Measurements from ENCODE around the gene RBM10. TPM values are rescaled to one million over a fixed set of nuclear protein-coding genes. Genes with fewer than 3 reads are reported as not detected.

RBM10 gene
- total and polyA plus RNA-seq, 2 of the 13 experiments (the other 11 are each of a cell fraction or from before 2014, with no cell fraction given): 15.9 to 43.1 TPM

DNA sequence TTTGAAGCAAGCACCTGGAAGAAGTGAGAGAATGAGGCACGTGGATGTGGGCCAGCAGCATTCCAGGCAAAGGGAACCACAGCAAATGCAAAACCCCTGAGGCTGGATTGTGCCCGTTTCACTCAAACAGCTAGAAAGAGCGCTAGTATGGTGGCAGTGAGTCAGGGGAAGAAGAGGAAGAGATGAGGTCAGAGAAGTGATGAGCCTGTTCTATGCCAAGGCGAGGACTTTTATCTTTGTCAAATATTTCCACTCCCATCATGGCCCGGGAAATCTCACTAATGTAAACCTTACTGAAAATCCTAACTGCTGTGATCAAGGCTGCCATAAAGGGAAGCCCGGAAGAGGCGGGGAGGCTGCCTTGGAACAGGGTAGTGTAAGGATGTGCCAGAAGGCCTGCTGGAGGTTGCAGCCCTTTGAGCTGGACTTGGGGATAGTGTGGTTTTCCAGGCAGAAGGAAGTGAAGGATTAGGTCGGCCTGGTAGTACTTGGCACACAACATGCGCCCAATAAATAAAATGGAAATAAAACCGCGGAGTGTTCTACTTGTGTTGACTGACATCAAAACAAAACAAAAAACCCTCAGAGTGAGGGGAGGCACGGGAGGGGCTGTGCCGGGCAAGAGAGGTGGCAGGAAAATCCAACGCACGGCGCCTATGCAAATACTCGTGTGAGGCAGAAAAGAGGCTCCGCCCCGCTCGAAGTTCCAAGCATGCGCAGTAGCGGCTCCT lies 72.3 kb downstream of the RBM10 start (continued):
- TF ChIP-seq, protein P1, sequence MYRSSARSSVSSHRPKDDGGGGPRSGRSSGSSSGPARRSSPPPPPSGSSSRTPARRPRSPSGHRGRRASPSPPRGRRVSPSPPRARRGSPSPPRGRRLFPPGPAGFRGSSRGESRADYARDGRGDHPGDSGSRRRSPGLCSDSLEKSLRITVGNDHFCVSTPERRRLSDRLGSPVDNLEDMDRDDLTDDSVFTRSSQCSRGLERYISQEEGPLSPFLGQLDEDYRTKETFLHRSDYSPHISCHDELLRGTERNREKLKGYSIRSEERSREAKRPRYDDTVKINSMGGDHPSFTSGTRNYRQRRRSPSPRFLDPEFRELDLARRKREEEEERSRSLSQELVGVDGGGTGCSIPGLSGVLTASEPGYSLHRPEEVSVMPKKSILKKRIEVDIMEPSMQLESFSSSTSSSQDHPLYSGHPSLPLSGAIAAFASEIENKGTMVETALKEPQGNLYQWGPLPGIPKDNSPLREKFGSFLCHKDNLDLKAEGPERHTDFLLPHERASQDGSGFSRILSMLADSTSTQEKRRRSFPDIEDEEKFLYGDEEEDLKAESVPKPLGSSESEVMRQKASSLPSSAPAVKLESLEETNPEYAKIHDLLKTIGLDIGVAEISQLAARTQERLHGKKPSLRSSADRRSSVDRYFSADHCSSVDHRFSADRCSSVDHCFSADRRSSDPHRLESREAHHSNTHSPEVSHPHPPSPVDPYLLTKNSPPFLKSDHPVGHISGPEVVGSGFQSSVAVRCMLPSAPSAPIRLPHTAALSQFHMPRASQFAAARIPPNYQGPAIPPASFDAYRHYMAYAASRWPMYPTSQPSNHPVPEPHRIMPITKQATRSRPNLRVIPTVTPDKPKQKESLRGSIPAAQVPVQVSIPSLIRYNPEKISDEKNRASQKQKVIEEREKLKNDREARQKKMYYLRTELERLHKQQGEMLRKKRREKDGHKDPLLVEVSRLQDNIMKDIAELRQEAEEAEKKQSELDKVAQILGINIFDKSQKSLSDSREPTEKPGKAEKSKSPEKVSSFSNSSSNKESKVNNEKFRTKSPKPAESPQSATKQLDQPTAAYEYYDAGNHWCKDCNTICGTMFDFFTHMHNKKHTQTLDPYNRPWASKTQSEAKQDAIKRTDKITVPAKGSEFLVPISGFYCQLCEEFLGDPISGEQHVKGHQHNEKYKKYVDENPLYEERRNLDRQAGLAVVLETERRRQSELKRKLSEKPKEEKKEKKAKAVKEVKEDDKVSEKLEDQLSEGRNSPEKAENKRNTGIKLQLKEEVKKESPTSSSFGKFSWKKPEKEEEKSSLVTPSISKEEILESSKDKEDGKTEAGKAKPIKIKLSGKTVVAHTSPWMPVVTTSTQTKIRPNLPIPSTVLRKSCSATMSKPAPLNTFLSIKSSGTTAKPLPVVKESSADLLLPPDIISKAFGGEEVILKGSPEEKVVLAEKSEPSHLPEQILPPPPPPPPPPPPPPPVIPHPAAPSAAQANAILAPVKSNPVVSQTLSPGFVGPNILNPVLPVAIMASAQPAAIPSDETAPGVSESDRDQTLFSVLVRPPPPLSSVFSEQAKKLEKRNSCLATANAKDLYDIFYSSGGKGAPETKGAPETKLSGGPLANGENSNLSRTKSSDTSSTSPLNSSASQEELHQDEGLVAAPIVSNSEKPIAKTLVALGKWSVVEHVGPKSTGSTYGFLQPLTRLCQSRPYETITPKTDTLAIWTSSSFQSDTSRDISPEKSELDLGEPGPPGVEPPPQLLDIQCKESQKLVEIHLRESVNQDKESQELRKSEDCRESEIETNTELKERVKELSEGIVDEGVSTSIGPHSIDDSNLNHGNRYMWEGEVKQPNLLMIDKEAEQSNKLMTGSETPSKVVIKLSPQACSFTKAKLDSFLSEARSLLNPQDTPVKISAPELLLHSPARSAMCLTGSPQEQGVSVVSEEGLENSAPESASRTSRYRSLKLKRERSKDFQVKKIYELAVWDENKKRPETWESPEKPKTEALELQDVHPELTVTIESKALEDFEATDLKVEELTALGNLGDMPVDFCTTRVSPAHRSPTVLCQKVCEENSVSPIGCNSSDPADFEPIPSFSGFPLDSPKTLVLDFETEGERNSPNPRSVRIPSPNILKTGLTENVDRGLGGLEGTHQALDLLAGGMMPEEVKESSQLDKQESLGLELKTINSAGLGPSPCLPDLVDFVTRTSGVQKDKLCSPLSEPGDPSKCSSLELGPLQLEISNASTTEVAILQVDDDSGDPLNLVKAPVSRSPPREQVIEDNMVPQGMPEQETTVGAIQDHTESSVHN (CRISPR knock-in tag; IDR thresholded peaks at IDR 0.05): no peak
- peak; percentile 65; the same call in 1 of the 2 replicates for TF ChIP-seq POLR2G (IDR thresholded peaks at IDR 0.05; ENCODE audit: low read depth, low read length)
- TF ChIP-seq, protein P2, sequence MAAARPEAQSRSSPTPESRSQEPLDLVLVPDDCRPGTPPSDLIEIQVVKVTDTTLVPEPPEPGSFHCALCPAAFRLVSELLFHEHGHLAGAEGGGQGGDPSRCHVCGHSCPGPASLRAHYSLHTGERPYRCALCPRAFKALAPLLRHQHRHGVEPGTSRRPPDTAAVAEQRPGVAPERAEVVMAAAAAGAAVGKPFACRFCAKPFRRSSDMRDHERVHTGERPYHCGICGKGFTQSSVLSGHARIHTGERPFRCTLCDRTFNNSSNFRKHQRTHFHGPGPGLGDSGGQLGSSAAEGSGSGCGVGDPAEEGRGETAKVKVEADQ (CRISPR knock-in tag; IDR thresholded peaks at IDR 0.05; ENCODE audit: borderline replicate concordance): no peak
- peak; percentile 70 for TF ChIP-seq KDM2A (CRISPR knock-in tag; IDR thresholded peaks at IDR 0.05; ENCODE audit: borderline replicate concordance, low read depth)
- TF ChIP-seq NFE2L2 (IDR thresholded peaks at IDR 0.05; ENCODE audit: low read length): no peak
- TF ChIP-seq, protein P3, sequence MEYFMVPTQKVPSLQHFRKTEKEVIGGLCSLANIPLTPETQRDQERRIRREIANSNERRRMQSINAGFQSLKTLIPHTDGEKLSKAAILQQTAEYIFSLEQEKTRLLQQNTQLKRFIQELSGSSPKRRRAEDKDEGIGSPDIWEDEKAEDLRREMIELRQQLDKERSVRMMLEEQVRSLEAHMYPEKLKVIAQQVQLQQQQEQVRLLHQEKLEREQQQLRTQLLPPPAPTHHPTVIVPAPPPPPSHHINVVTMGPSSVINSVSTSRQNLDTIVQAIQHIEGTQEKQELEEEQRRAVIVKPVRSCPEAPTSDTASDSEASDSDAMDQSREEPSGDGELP (IDR thresholded peaks at IDR 0.05; ENCODE audit: borderline replicate concordance, low read depth): no peak
- no peak for TF ChIP-seq MTF2 (CRISPR knock-in tag; IDR thresholded peaks at IDR 0.05; ENCODE audit: borderline replicate concordance)
- TF ChIP-seq FIP1L1 (IDR thresholded peaks at IDR 0.05; ENCODE audit: borderline replicate concordance, insufficient read depth, low read depth, low read length): 0 out of 2 replicates have a peak, but pooled peaks have one; percentile 46
- TF ChIP-seq, protein P4, sequence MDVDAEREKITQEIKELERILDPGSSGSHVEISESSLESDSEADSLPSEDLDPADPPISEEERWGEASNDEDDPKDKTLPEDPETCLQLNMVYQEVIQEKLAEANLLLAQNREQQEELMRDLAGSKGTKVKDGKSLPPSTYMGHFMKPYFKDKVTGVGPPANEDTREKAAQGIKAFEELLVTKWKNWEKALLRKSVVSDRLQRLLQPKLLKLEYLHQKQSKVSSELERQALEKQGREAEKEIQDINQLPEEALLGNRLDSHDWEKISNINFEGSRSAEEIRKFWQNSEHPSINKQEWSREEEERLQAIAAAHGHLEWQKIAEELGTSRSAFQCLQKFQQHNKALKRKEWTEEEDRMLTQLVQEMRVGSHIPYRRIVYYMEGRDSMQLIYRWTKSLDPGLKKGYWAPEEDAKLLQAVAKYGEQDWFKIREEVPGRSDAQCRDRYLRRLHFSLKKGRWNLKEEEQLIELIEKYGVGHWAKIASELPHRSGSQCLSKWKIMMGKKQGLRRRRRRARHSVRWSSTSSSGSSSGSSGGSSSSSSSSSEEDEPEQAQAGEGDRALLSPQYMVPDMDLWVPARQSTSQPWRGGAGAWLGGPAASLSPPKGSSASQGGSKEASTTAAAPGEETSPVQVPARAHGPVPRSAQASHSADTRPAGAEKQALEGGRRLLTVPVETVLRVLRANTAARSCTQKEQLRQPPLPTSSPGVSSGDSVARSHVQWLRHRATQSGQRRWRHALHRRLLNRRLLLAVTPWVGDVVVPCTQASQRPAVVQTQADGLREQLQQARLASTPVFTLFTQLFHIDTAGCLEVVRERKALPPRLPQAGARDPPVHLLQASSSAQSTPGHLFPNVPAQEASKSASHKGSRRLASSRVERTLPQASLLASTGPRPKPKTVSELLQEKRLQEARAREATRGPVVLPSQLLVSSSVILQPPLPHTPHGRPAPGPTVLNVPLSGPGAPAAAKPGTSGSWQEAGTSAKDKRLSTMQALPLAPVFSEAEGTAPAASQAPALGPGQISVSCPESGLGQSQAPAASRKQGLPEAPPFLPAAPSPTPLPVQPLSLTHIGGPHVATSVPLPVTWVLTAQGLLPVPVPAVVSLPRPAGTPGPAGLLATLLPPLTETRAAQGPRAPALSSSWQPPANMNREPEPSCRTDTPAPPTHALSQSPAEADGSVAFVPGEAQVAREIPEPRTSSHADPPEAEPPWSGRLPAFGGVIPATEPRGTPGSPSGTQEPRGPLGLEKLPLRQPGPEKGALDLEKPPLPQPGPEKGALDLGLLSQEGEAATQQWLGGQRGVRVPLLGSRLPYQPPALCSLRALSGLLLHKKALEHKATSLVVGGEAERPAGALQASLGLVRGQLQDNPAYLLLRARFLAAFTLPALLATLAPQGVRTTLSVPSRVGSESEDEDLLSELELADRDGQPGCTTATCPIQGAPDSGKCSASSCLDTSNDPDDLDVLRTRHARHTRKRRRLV (CRISPR knock-in tag; IDR thresholded peaks at IDR 0.05): peak; percentile 32; the same call in 1 of the 2 replicates
- no peak for TF ChIP-seq ESRRA (CRISPR knock-in tag; IDR thresholded peaks at IDR 0.05; ENCODE audit: low read depth)
- no peak for TF ChIP-seq ZNF20 (CRISPR knock-in tag; IDR thresholded peaks at IDR 0.05)
- TF ChIP-seq RBFOX2 (IDR thresholded peaks at IDR 0.05; ENCODE audit: low read depth, low read length): peak; percentile 38; the same call in 1 of the 2 replicates
- peak; percentile 14; the same call in 1 of the 2 replicates for TF ChIP-seq HOXA3 (CRISPR knock-in tag; IDR thresholded peaks at IDR 0.05)

All from HepG2 (cell line).